A673 (cell line): Measurements from ENCODE around the gene FHIT. TPM values are rescaled to one million over a fixed set of nuclear protein-coding genes. Genes with fewer than 3 reads are reported as not detected.

Source experiments
- BruUV-seq: library from RNA; stranded (reverse); fragments of 400-500 nt; replicated peaks from 2 replicates; lab custom pipeline; 2021; lab: Mats Ljungman, UMichigan
- CTCF ChIA-PET: fragments of 300-600 bp; sonication (Branson Sonifier 250); formaldehyde crosslinking; loops from one replicate; lab custom pipeline; 2022; ENCODE audit warnings: antibody characterized with exemption; lab: Charles Lee
- POLR2A ChIA-PET: fragments of 300-600 bp; sonication (Branson Sonifier 250); formaldehyde crosslinking; loops from one replicate; lab custom pipeline; 2022; ENCODE audit warnings: antibody characterized with exemption; ENCODE audit not compliant: low non-redundant PET; lab: Charles Lee
- DNase-seq: peaks from one replicate; pipeline ENCODE4 v3.0.0-alpha.2; 2015; ENCODE audit warnings: low spot score
- H3K27ac ChIP-seq: fragments of 200-600 bp; sonication (generic); 2 replicates; pipeline ENCODE4 v1.5.1; 2016; ENCODE audit warnings: mixed run types, low read depth, mild to moderate bottlenecking, mixed read lengths, antibody characterized with exemption, low read length; ENCODE audit not compliant: poor library complexity, severe bottlenecking
- H3K27me3 ChIP-seq: fragments of 200-600 bp; sonication (generic); replicated peaks from 2 replicates; pipeline ENCODE4 v1.6.1; 2017; ENCODE audit warnings: mixed run types, low read depth, mild to moderate bottlenecking, mixed read lengths, antibody characterized with exemption, low read length; ENCODE audit not compliant: insufficient read depth, poor library complexity
- H3K36me3 ChIP-seq: fragments of 200-600 bp; sonication (generic); 2 replicates; pipeline ENCODE4 v1.6.1; 2016; ENCODE audit warnings: mixed run types, mild to moderate bottlenecking, mixed read lengths, antibody characterized with exemption, low read length; ENCODE audit not compliant: insufficient read depth, poor library complexity, severe bottlenecking
- H3K4me1 ChIP-seq: fragments of 200-600 bp; sonication (generic); 2 replicates; pipeline ENCODE4 v1.6.1; 2017; ENCODE audit warnings: mixed run types, mild to moderate bottlenecking, mixed read lengths, antibody characterized with exemption, low read length; ENCODE audit not compliant: insufficient read depth, poor library complexity, severe bottlenecking
- H3K4me3 ChIP-seq: fragments of 200-600 bp; sonication (generic); 2 replicates; pipeline ENCODE4 v1.5.1; 2016; ENCODE audit warnings: low read depth, mixed run types, mild to moderate bottlenecking, mixed read lengths, low read length; ENCODE audit not compliant: poor library complexity, severe bottlenecking
- H3K9me3 ChIP-seq: fragments of 200-600 bp; sonication (generic); 2 replicates; pipeline ENCODE4 v1.6.1; 2016; ENCODE audit warnings: mixed run types, low read depth, mild to moderate bottlenecking, mixed read lengths, antibody characterized with exemption, low read length; ENCODE audit not compliant: poor library complexity, severe bottlenecking
- EZH2 ChIP-seq: fragments of 200-600 bp; sonication (generic); IDR thresholded peaks from 2 replicates; pipeline ENCODE4 v1.6.1; 2017; ENCODE audit warnings: borderline replicate concordance, low read depth, mild to moderate bottlenecking, mixed read lengths, antibody characterized with exemption, low read length; ENCODE audit not compliant: poor library complexity, severe bottlenecking
- intact Hi-C: fragments of 100-400 bp; cut with micrococcal nuclease; formaldehyde crosslinking; loops from one replicate; pipeline ENCODE4 v1.10.0; 2022; ENCODE audit not compliant: unreplicated experiment
- total RNA-seq: library from RNA; stranded (reverse); gene quantifications from 2 replicates; pipeline ENCODE4 v1.2.3, GENCODE V29; 2021
- TF ChIP-seq, protein P1 (sequence below): fragments of 300-800, 200-600 bp; sonication (generic); conservative IDR thresholded peaks from 2 replicates; pipeline ENCODE4 v1.5.1; 2017; ENCODE audit warnings: low read depth, mild to moderate bottlenecking, antibody characterized with exemption, low read length, moderate library complexity, mixed read lengths

FHIT gene
- total RNA-seq, 1 experiment from 2014 or later = not detected

GRCh38 chr3:60854791-60855190 is 396.5 kb downstream of the FHIT start:
- no peak overlapping the region for H3K27ac ChIP-seq
- DNase-seq = no peak
- H3K9me3 ChIP-seq = no peaks in the 10 kb centered on the region
- ChIA-PET POLR2A (no interaction called here), CTCF (no interaction called here)
- TF ChIP-seq, protein P1, sequence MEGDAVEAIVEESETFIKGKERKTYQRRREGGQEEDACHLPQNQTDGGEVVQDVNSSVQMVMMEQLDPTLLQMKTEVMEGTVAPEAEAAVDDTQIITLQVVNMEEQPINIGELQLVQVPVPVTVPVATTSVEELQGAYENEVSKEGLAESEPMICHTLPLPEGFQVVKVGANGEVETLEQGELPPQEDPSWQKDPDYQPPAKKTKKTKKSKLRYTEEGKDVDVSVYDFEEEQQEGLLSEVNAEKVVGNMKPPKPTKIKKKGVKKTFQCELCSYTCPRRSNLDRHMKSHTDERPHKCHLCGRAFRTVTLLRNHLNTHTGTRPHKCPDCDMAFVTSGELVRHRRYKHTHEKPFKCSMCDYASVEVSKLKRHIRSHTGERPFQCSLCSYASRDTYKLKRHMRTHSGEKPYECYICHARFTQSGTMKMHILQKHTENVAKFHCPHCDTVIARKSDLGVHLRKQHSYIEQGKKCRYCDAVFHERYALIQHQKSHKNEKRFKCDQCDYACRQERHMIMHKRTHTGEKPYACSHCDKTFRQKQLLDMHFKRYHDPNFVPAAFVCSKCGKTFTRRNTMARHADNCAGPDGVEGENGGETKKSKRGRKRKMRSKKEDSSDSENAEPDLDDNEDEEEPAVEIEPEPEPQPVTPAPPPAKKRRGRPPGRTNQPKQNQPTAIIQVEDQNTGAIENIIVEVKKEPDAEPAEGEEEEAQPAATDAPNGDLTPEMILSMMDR = no peak
- TF ChIP-seq EZH2 = no peak
- no peak overlapping the region for H3K4me3 ChIP-seq
- no peaks in the 10 kb centered on the region for H3K36me3 ChIP-seq
- no TSS peak for BruUV-seq
- H3K4me1 ChIP-seq = no peaks in the 10 kb centered on the region
- H3K27me3 ChIP-seq = no peaks in the 10 kb centered on the region
- intact Hi-C loops = no loop called here

GRCh38 chr3:60847791-60848190 is 403.5 kb downstream of the FHIT start:
- CTCF ChIA-PET = no interaction called here

GRCh38 chr3:60844256-60844655 is 407.0 kb downstream of the FHIT start:
- no peaks in the 10 kb centered on the region for H3K27me3 ChIP-seq
- ChIA-PET POLR2A (no interaction called here), CTCF (no interaction called here)
- no peaks in the 10 kb centered on the region for H3K9me3 ChIP-seq
- no peak overlapping the region for H3K27ac ChIP-seq
- intact Hi-C loops = no loop called here
- no peak for TF ChIP-seq EZH2
- TF ChIP-seq, protein P1 = no peak
- no TSS peak for BruUV-seq
- no peaks in the 10 kb centered on the region for H3K4me1 ChIP-seq
- no peak for DNase-seq
- no peaks in the 10 kb centered on the region for H3K36me3 ChIP-seq
- no peak overlapping the region for H3K4me3 ChIP-seq

More at GRCh38 chr3:60847791-60848190, 403.5 kb downstream of the FHIT start:
- H3K27me3 ChIP-seq = no peaks in the 10 kb centered on the region
- no peaks in the 10 kb centered on the region for H3K4me1 ChIP-seq
- intact Hi-C loops = no loop called here
- BruUV-seq = no TSS peak
- H3K27ac ChIP-seq = no peak overlapping the region
- no peaks in the 10 kb centered on the region for H3K9me3 ChIP-seq
- no peaks in the 10 kb centered on the region for H3K36me3 ChIP-seq
- no peak for TF ChIP-seq EZH2
- TF ChIP-seq, protein P1 = no peak
- POLR2A ChIA-PET = no interaction called here
- DNase-seq = no peak
- no peak overlapping the region for H3K4me3 ChIP-seq
